HG02642 (cell line): ENCODE data around the gene PLSCR4.
"Not testable (repeated sequence)": the region's sequence is repeated elsewhere in the genome, so short reads cannot be mapped to it uniquely, and the experiment has no call there.

ENCODE experiments used
- ATAC-seq: cut with Tn5 transposase; IDR thresholded peaks from one replicate; pipeline ENCODE4 v1.9.1; 2021; ENCODE audit warnings: mild to moderate bottlenecking; ENCODE audit not compliant: unreplicated experiment, poor library complexity

PLSCR4 gene

GRCh38 chr3:146249921-146250320, 984 bp downstream of the PLSCR4 start:
- ATAC-seq: no peak

- no peak for ATAC-seq
These were observed 3.0 kb downstream of the PLSCR4 start for GRCh38 chr3:146247911-146248310.

- ATAC-seq: no peak
These were observed 4.4 kb downstream of the PLSCR4 start for GRCh38 chr3:146246526-146246925.

- ATAC-seq: no peak
These were observed 7.3 kb downstream of the PLSCR4 start for GRCh38 chr3:146243559-146243958.

- no peak for ATAC-seq
These were observed 9.2 kb downstream of the PLSCR4 start for GRCh38 chr3:146241523-146242240.

GRCh38 chr3:146233487-146233886, 17.4 kb downstream of the PLSCR4 start:
- ATAC-seq: no peak

GRCh38 chr3:146227486-146227885, 23.4 kb downstream of the PLSCR4 start:
- no peak for ATAC-seq

- no peak for ATAC-seq
These were observed 24.0 kb downstream of the PLSCR4 start for GRCh38 chr3:146226881-146227280.

GRCh38 chr3:146225458-146225857, 25.4 kb downstream of the PLSCR4 start:
- not testable (repeated sequence) for ATAC-seq

- ATAC-seq: no peak
These were observed 27.2 kb downstream of the PLSCR4 start for GRCh38 chr3:146223401-146224373.

GRCh38 chr3:146222204-146223046, 28.5 kb downstream of the PLSCR4 start:
- ATAC-seq: no peak

GRCh38 chr3:146221276-146221675, 29.6 kb downstream of the PLSCR4 start:
- no peak for ATAC-seq

- no peak for ATAC-seq
These were observed 31.7 kb downstream of the PLSCR4 start for GRCh38 chr3:146218880-146219866.

- no peak for ATAC-seq
These were observed 33.6 kb downstream of the PLSCR4 start for GRCh38 chr3:146217324-146217723.

GRCh38 chr3:146214493-146214892, 36.4 kb downstream of the PLSCR4 start:
- ATAC-seq: no peak

- ATAC-seq: no peak
These were observed 41.5 kb downstream of the PLSCR4 start for GRCh38 chr3:146209371-146209770.

GRCh38 chr3:146203776-146204175, 47.1 kb downstream of the PLSCR4 start:
- no peak for ATAC-seq

GRCh38 chr3:146200461-146201220, 50.3 kb downstream of the PLSCR4 start:
- no peak for ATAC-seq

- ATAC-seq: no peak
These were observed 51.1 kb downstream of the PLSCR4 start for GRCh38 chr3:146199762-146200161.
